Epithelial cell of esophagus (primary cell): ENCODE data around the gene LCE2B.

Experiments
- DNase-seq: peaks from one replicate; pipeline ENCODE4 v3.0.0; 2010; ENCODE audit warnings: low read depth
- H3K4me3 ChIP-seq: 2 replicates; pipeline ENCODE4 v1.5.1; 2011; ENCODE audit warnings: mild to moderate bottlenecking, low read length, control low read depth
- TF ChIP-seq, protein P1 (sequence below): IDR thresholded peaks from 2 replicates; pipeline ENCODE4 v1.5.1; 2011; ENCODE audit warnings: low read depth, mild to moderate bottlenecking, low read length, control low read depth, inconsistent platforms; ENCODE audit not compliant: insufficient read depth; ENCODE audit errors: missing control alignments

Gene LCE2B

GRCh38 chr1:152735648-152736047, 49.7 kb downstream of the LCE2B start:
- peak; percentile 37 for DNase-seq
- no peak overlapping the region for H3K4me3 ChIP-seq
- TF ChIP-seq, protein P1, sequence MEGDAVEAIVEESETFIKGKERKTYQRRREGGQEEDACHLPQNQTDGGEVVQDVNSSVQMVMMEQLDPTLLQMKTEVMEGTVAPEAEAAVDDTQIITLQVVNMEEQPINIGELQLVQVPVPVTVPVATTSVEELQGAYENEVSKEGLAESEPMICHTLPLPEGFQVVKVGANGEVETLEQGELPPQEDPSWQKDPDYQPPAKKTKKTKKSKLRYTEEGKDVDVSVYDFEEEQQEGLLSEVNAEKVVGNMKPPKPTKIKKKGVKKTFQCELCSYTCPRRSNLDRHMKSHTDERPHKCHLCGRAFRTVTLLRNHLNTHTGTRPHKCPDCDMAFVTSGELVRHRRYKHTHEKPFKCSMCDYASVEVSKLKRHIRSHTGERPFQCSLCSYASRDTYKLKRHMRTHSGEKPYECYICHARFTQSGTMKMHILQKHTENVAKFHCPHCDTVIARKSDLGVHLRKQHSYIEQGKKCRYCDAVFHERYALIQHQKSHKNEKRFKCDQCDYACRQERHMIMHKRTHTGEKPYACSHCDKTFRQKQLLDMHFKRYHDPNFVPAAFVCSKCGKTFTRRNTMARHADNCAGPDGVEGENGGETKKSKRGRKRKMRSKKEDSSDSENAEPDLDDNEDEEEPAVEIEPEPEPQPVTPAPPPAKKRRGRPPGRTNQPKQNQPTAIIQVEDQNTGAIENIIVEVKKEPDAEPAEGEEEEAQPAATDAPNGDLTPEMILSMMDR = peak; percentile 53
